IMR-90 (cell line): Measurements from ENCODE around the gene TBC1D10B. TPM values are rescaled to one million over a fixed set of nuclear protein-coding genes. Genes with fewer than 3 reads are reported as not detected.

Source experiments
- ATAC-seq: fragments of 200-7000 bp; cut with Tn5 transposase; 2 replicates; pipeline ENCODE4 v1.9.1; 2020; ENCODE audit warnings: low read depth, mild to moderate bottlenecking, moderate library complexity
- BruUV-seq: library from RNA; stranded (reverse); fragments of 400-500 nt; replicated peaks from 2 replicates; lab custom pipeline; 2021; lab: Mats Ljungman, UMichigan
- CTCF ChIA-PET: fragments of 300-600 bp; formaldehyde crosslinking; extraction: SDS; loops from one replicate; lab custom pipeline; 2021; ENCODE audit warnings: antibody characterized with exemption; lab: Yijun Ruan, JAX
- POLR2A ChIA-PET: fragments of 300-600 bp; sonication (Branson Sonifier 250); formaldehyde crosslinking; loops from one replicate; lab custom pipeline; 2022; ENCODE audit warnings: antibody characterized with exemption; ENCODE audit not compliant: unreplicated experiment; lab: Charles Lee
- DNase-seq: peaks from one replicate; pipeline ENCODE4 v3.0.0; 2013
- H2AFZ ChIP-seq: replicated peaks from 2 replicates; pipeline ENCODE3; 2013; ENCODE audit warnings: low read length, mild to moderate bottlenecking; ENCODE audit not compliant: poor library complexity
- H2AK5ac ChIP-seq: 2 replicates; pipeline ENCODE4 v1.6.1; 2013; ENCODE audit warnings: low read depth, low read length, inconsistent platforms
- H2AK9ac ChIP-seq: replicated peaks from 2 replicates; pipeline ENCODE3; 2013; ENCODE audit warnings: mild to moderate bottlenecking, low read depth, low read length, moderate library complexity; ENCODE audit not compliant: poor library complexity
- H2BK120ac ChIP-seq: 2 replicates; pipeline ENCODE4 v1.6.1; 2013; ENCODE audit warnings: low read depth, low read length, inconsistent platforms
- H2BK15ac ChIP-seq: 3 replicates; pipeline ENCODE4 v1.6.1; 2013; ENCODE audit warnings: low read depth, low read length, inconsistent platforms
- H2BK20ac ChIP-seq: 2 replicates; pipeline ENCODE4 v1.6.1; 2013; ENCODE audit warnings: low read depth, mild to moderate bottlenecking, inconsistent platforms, low read length, moderate library complexity
- H2BK5ac ChIP-seq: 2 replicates; pipeline ENCODE4 v1.6.1; 2013; ENCODE audit warnings: mild to moderate bottlenecking, low read depth, low read length, inconsistent platforms; ENCODE audit not compliant: poor library complexity, severe bottlenecking
- H3K14ac ChIP-seq: replicated peaks from 2 replicates; pipeline ENCODE4 v1.6.1; 2013; ENCODE audit warnings: low read depth, low read length, inconsistent platforms
- H3K18ac ChIP-seq: 2 replicates; pipeline ENCODE4 v1.6.1; 2013; ENCODE audit warnings: low read depth, low read length, control low read depth
- H3K23ac ChIP-seq: 2 replicates; pipeline ENCODE4 v1.6.1; 2013; ENCODE audit warnings: low read depth, low read length, inconsistent platforms
- H3K27ac ChIP-seq: 2 replicates; pipeline ENCODE4 v1.5.1; 2013; ENCODE audit warnings: mild to moderate bottlenecking, control low read depth, low read length; ENCODE audit not compliant: insufficient read depth
- H3K27me3 ChIP-seq: 2 replicates; pipeline ENCODE4 v1.6.1; 2013; ENCODE audit warnings: low read length; ENCODE audit not compliant: control insufficient read depth, insufficient read depth
- H3K36me3 ChIP-seq: 2 replicates; pipeline ENCODE4 v1.6.1; 2013; ENCODE audit warnings: low read length, mixed read lengths; ENCODE audit not compliant: control insufficient read depth, insufficient read depth
- H3K4ac ChIP-seq: 2 replicates; pipeline ENCODE4 v1.6.1; 2013; ENCODE audit warnings: low read depth, low read length, inconsistent platforms
- H3K4me1 ChIP-seq: 2 replicates; pipeline ENCODE4 v1.6.1; 2013; ENCODE audit warnings: low read length, mixed read lengths; ENCODE audit not compliant: control insufficient read depth, insufficient read depth
- H3K4me2 ChIP-seq: 2 replicates; pipeline ENCODE4 v1.6.1; 2013; ENCODE audit warnings: low read depth, mild to moderate bottlenecking, control low read depth, low read length, moderate library complexity
- H3K4me3 ChIP-seq: 2 replicates; pipeline ENCODE4 v1.5.1; 2013; ENCODE audit warnings: low read depth, mild to moderate bottlenecking, control low read depth, low read length, moderate library complexity; ENCODE audit not compliant: insufficient read depth
- H3K56ac ChIP-seq: 2 replicates; pipeline ENCODE4 v1.6.1; 2013; ENCODE audit warnings: low read length, inconsistent platforms; ENCODE audit not compliant: insufficient read depth; ENCODE audit errors: extremely low read depth
- H3K79me1 ChIP-seq, 2 experiments: 2 replicates each; pipeline ENCODE4 v1.6.1; 2013; ENCODE audit warnings: low read length in 2 of 2, inconsistent platforms in 1 of 2, low read depth in 1 of 2
- H3K9ac ChIP-seq: 2 replicates; pipeline ENCODE4 v1.6.1; 2013; ENCODE audit warnings: low read depth, low read length, control low read depth
- H3K9me1 ChIP-seq: 2 replicates; pipeline ENCODE4 v1.6.1; 2013; ENCODE audit warnings: low read length, inconsistent platforms; ENCODE audit not compliant: insufficient read depth
- H3K9me3 ChIP-seq: 2 replicates; pipeline ENCODE4 v1.6.1; 2013; ENCODE audit warnings: low read length; ENCODE audit not compliant: control insufficient read depth, insufficient read depth
- H4K20me1 ChIP-seq: 2 replicates; pipeline ENCODE4 v1.6.1; 2013; ENCODE audit warnings: low read length, inconsistent platforms; ENCODE audit not compliant: insufficient read depth
- H4K5ac ChIP-seq: 2 replicates; pipeline ENCODE4 v1.6.1; 2013; ENCODE audit warnings: mild to moderate bottlenecking, low read depth, low read length, control low read depth
- H4K8ac ChIP-seq, 2 experiments: 2 replicates each; pipeline ENCODE4 v1.6.1; 2013; ENCODE audit warnings: low read depth in 2 of 2, low read length in 2 of 2, control low read depth in 1 of 2, inconsistent platforms in 1 of 2
- H4K91ac ChIP-seq: 2 replicates; pipeline ENCODE4 v1.6.1; 2013; ENCODE audit warnings: low read depth, low read length, inconsistent platforms; ENCODE audit not compliant: insufficient read depth
- BHLHE40 ChIP-seq: fragments of 150-350 bp; IDR thresholded peaks from 2 replicates; pipeline ENCODE4 v1.6.1; 2016; ENCODE audit warnings: mild to moderate bottlenecking, low read depth, low read length
- ELK1 ChIP-seq: fragments of 150-350 bp; IDR thresholded peaks from 2 replicates; pipeline ENCODE4 v1.6.1; 2016; ENCODE audit warnings: low read depth, mild to moderate bottlenecking, low read length, moderate library complexity, borderline replicate concordance
- MXI1 ChIP-seq: IDR thresholded peaks from 2 replicates; pipeline ENCODE4 v1.6.1; 2012; ENCODE audit warnings: low read depth, mild to moderate bottlenecking, low read length, moderate library complexity, borderline replicate concordance
- NFE2L2 ChIP-seq: fragments of 150-350 bp; IDR thresholded peaks from 2 replicates; pipeline ENCODE4 v1.6.1; 2016; ENCODE audit warnings: low read depth, mild to moderate bottlenecking, low read length
- SMC3 ChIP-seq: fragments of 150-350 bp; IDR thresholded peaks from 2 replicates; pipeline ENCODE4 v1.6.1; 2016; ENCODE audit warnings: low read depth, mild to moderate bottlenecking, antibody characterized with exemption, low read length, moderate library complexity
- WGBS, 2 experiments: methylation state at CpG; one replicate each; pipeline versions ENCODE4 v1.1.5 to v1.1.7; 2013; ENCODE audit warnings: missing lambda C conversion rate in 2 of 2; ENCODE audit not compliant: insufficient read length in 1 of 2; ENCODE audit errors: extremely low coverage in 2 of 2; 5-methylcytosine and 5-hydroxymethylcytosine counted together
- dilution Hi-C: fragments of 300-500 bp; cut with HindIII; formaldehyde crosslinking; loops from one replicate; pipeline ENCODE4 v1.14.3; 2018; ENCODE audit warnings: low sequenced_read_pairs; ENCODE audit not compliant: unreplicated experiment
- in situ Hi-C: fragments of 300-500 bp; cut with MboI; formaldehyde crosslinking; loops from 3 replicates; pipeline ENCODE4 v1.14.3; 2019; ENCODE audit warnings: low sequenced_read_pairs, inconsistent platforms, mixed read lengths
- intact Hi-C: fragments of 100-400 bp; cut with micrococcal nuclease; formaldehyde crosslinking; loops from 2 replicates; pipeline ENCODE4 v1.10.0; 2022
- polyA plus RNA-seq, 3 experiments: library from polyadenylated mRNA; depleted of rRNA; stranded (reverse); fragments of >200 nt; gene quantifications; 2 replicates each; pipeline ENCODE4 v1.2.3, GENCODE V29; 2012; ENCODE audit warnings: low replicate concordance in 1 of 3
- total RNA-seq: library from RNA; depleted of rRNA; stranded (reverse); fragments of >200 nt; gene quantifications from 2 replicates; pipeline ENCODE4 v1.2.3, GENCODE V29; 2012
- TF ChIP-seq, protein P1 (sequence below): conservative IDR thresholded peaks from 2 replicates; pipeline ENCODE4 v1.5.1; 2012; ENCODE audit warnings: mild to moderate bottlenecking, low read depth, low read length, improper control_type of control experiment

Gene TBC1D10B
- total and polyA plus RNA-seq, 2 of the 4 experiments (the other 2 are of a cell fraction) = 8.4 to 24.9 TPM

DNA sequence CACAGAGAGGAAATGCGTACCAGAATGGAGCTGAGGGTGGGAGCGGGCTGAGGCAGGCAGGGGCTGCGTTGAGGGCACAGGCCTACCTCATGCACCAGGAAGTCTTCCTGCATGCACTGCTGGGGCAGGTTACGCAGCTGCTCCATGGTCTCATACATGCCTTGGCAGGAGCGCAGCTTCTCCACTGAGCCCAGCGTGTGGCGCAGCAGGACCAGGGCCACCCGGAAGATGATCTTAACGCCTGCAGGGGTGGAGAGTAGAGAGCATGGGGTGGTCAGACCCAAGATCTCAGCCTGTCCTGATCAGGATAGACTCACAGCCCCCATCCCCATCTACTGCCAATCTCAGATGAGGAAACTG, 11.7 kb downstream of the TBC1D10B start (continued):
- TF ChIP-seq ELK1 = no peak
- no peak for TF ChIP-seq MXI1

DNA sequence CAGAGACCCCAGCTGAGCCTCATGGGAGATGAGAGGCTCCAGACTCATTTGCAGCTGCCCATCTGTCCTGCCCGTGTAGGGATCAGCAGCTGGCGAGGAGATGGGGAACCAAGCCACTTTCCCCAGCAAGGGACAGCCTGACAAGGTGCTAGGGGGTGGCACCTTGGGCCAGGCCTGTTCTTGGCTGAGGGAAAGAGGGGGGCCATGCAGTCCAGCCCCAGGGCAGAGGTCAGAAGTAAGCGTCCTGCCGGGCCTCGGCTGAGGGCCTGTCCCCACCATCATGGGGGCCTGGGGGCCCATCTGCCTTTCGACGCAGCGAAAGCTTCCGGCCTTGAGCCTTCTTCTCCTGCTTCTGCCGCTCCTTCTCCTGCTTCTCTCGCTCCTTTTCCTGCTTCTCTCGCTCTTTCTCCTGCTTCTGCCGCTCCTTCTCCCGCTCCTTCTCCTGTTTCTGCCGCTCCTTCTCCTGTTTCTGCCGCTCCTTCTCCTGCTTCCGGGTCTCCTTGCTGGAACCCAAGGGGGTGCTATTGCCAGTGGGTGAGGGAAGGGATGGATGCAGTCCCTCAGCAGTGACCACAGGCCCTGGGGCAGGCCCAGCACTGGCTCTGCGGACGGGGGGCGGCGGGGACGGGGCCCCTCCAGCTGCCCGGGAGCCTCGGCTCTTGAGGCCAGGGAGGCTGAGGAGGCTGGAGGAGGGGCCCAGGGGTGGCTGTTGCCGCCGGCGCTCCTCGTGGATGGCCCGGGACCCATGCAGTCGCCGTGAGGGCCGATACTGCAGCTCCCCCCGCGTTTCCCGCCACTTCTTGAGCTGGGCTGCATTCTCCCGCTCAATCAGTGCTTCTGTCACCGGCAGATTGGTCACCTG, 12.3 kb downstream of the TBC1D10B start:
- no peak overlapping the region for H2AK9ac ChIP-seq
- H4K5ac ChIP-seq = no peak overlapping the region
- H3K9ac ChIP-seq = no peak overlapping the region
- no peak overlapping the region for H3K27ac ChIP-seq
- H3K23ac ChIP-seq = no peak overlapping the region
- peaks cover 10 to 58% of the 10 kb centered on the region in 2 experiments for H3K79me1 ChIP-seq
- H2BK5ac ChIP-seq = no peak overlapping the region
- peaks cover 5% of the 10 kb centered on the region; the same call in 1 of the 2 replicates for H3K4me1 ChIP-seq
- H3K4me3 ChIP-seq = no peak overlapping the region
- peaks cover 7% of the 10 kb centered on the region; the same call in 1 of the 2 replicates for H3K9me1 ChIP-seq
- H3K18ac ChIP-seq = no peak overlapping the region
- peaks cover 43% of the 10 kb centered on the region for H3K36me3 ChIP-seq
- H3K9me3 ChIP-seq = no peaks in the 10 kb centered on the region
- no peak overlapping the region for H2AK5ac ChIP-seq
- ATAC-seq (no peak), DNase-seq (no peak)
- no peak overlapping the region for H2BK15ac ChIP-seq
- no peak overlapping the region for H3K4ac ChIP-seq
- 95% methylated on average over 15 of the region's 37 CpGs; no CpG with 5 or more reads in 1 of the 2 experiments for WGBS, 2 experiments
- ChIA-PET CTCF (no interaction called here), POLR2A (no interaction called here)
- no peak overlapping the region for H4K8ac ChIP-seq
- no peak overlapping the region for H2BK20ac ChIP-seq
- intact Hi-C loops = no loop called here
- no peak overlapping the region for H3K14ac ChIP-seq
- no peak overlapping the region for H4K91ac ChIP-seq
- no peak overlapping the region for H2BK120ac ChIP-seq
- BruUV-seq = no TSS peak
- dilution Hi-C loops = no loop called here
- no peak overlapping the region for H3K56ac ChIP-seq
- in situ Hi-C loops = no loop called here
- TF ChIP-seq, protein P1, sequence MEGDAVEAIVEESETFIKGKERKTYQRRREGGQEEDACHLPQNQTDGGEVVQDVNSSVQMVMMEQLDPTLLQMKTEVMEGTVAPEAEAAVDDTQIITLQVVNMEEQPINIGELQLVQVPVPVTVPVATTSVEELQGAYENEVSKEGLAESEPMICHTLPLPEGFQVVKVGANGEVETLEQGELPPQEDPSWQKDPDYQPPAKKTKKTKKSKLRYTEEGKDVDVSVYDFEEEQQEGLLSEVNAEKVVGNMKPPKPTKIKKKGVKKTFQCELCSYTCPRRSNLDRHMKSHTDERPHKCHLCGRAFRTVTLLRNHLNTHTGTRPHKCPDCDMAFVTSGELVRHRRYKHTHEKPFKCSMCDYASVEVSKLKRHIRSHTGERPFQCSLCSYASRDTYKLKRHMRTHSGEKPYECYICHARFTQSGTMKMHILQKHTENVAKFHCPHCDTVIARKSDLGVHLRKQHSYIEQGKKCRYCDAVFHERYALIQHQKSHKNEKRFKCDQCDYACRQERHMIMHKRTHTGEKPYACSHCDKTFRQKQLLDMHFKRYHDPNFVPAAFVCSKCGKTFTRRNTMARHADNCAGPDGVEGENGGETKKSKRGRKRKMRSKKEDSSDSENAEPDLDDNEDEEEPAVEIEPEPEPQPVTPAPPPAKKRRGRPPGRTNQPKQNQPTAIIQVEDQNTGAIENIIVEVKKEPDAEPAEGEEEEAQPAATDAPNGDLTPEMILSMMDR = no peak
- no peak for TF ChIP-seq SMC3
- no peak for TF ChIP-seq NFE2L2
- no peak for TF ChIP-seq BHLHE40
- no peaks in the 10 kb centered on the region for H3K27me3 ChIP-seq
- H4K20me1 ChIP-seq = peaks cover under 1% of the 10 kb centered on the region; the same call in 1 of the 2 replicates
- H2AFZ ChIP-seq = no peak overlapping the region
- no peak overlapping the region for H3K4me2 ChIP-seq
